ENCODE results near the gene SIX4.

Gene SIX4

DNA sequence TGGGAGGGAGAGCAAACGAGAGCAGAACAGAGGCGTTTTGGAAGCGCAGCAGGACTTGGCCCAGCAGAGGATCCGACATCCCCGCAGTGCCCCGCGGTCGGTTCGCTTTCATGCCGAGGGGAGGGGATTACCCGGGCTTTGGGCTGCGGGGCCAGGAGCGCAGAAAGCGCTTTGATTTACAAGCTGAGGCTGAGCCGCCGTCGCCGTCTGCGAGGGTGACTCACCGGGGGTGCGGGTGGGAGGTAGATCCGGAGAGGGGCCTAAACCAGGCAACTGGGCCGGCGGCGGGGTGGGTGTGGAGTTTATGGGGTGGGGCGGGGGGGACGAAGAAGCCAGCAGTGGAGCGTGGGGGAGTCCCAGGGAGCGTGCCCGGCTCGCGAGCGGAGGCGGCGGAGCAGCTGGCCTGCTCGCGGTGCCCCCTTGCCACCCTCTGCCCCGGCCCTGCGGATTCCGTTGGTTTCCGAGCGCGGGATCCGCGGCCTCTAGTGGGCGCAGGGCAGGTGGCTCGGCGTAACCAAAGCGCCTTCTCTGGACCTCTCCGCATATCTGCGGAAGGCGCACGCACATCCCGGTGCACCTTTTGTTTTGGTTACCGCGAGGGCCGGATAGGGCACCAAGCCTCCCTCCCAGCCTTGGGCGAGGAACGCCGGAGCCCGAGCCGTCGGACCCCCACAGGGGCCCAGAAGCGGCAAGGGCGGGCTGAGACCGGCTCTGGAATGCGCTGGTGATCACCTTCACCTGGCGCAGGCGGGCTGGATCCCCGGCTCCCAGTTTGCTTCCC, 2.6 kb downstream of the SIX4 start:
- no peak for DNase-seq (ENCODE audit: low spot score)

GRCh38 chr14:60720962-60721325, 3.2 kb downstream of the SIX4 start:
- no peak for DNase-seq (ENCODE audit: low spot score)

- no peak for DNase-seq (ENCODE audit: low spot score)
Observed at GRCh38 chr14:60720391-60720790, 3.8 kb downstream of the SIX4 start.

DNA sequence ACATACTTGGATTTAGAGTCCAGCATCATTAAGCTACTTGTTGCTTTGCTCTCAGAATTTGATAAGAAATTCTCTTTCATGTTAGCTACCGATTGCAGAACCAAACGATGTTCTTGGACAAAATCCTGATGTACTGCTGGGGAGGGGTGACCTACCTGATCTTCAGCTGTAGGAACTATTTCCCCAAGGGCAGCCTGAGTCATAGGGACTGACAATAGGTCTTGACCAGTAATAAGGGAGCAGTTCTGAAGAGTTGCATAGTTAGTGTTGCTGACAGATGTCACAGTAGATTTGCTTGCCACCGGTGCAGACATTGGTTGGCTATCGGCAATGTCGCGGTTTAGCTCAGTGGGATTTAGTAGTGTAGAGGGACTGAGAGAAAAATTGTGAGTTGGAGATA, 10.6 kb downstream of the SIX4 start:
- DNase-seq (ENCODE audit: low spot score): no peak

DNA sequence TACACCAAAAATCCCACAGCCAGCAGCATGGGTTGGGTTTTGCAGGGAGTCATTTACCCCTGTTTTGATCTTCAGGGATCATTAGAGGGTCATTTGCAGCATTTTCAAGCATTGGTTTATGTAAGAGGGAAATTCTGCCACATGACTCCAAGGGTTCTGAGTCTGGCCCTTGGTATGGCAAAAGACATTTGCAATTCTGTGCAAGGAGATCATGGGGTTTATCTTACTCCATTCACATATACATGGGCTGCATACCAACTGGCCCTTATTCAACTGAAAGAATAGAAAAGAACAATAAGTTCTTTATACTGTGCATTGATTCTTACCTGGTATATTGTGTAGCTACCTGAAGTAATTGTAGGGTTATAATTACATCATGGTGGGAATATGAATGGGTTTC, 13.7 kb downstream of the SIX4 start:
- DNase-seq (ENCODE audit: low spot score): no peak

- DNase-seq (ENCODE audit: low spot score): no peak
Observed at GRCh38 chr14:60707858-60708257, 16.3 kb downstream of the SIX4 start.

DNA sequence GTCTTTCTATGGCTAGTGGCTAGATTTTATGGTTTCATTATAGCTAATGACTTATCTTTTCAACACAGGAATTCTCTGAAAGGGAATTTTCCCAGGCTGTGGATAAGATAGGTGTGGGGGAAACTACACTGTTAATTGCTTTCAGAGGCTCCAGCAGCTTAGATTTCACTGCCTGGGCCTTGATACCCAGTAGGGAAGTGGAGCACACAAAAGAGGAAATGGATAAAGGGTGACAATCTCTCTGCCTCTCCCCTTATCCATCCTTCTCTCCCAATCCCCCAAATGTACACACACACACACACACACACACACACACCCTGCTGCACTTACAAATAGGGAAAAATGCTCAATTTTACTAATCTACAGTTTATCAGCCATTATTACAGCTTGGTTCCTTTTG, 19.1 kb downstream of the SIX4 start:
- DNase-seq (ENCODE audit: low spot score): no peak

- no peak for DNase-seq (ENCODE audit: low spot score)
Observed at GRCh38 chr14:60700598-60700997, 23.6 kb downstream of the SIX4 start.

DNA sequence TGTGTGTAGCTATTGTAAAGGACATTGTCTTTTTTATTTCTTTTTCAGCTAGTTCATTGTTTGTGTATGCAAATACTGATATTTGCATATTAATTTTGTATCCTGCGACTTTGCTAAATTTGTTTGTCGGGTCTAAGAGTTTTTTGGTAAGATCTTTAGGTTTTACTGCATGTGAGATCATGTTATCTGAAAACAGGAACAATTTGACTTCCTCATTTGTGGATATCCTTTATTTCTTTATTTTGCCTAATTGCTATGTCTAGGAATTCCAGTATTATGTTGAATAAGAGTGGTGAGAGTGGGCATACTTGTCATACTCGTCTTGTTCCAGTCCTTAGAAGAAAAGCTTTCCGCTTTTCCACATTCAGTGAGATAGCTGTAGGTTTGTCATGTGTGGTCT, 28.8 kb downstream of the SIX4 start:
- DNase-seq (ENCODE audit: low spot score): no peak

DNA sequence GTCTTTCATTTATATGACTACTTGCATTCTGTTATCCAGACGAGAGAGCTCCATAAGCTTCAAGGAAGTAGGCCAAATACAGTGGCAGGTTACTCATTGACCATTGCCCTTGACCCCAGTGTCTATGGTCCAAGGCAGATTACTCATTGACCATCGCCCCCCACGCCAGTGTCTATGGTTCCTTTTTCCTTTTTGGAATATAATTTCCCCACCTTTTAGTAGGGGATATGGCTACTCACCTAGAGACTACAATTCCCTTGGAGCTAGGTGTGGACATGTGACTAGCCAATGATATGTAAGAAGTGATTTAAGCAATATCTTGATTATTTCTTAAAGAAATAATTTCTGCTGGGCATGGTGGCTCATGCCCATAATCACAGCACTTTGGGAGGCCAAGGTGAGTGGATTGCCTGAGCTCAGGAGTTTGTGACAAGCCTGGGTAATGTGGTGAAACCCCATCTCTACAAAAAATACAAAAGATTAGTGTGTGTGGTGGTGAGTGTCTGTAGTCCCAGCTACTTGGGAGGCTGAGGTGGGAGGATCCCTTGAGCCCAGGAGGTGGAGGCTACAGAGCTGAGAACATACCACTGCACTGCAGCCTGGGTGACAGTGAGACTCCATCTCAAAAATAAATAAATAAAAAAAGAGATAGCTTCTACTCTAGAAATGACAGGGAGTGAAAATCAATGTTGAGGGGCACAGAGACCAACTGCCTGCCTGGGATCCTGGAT, 32.6 kb downstream of the SIX4 start:
- DNase-seq (ENCODE audit: low spot score): no peak

GRCh38 chr14:60686865-60687264, 37.3 kb downstream of the SIX4 start:
- DNase-seq (ENCODE audit: low spot score): no peak

DNA sequence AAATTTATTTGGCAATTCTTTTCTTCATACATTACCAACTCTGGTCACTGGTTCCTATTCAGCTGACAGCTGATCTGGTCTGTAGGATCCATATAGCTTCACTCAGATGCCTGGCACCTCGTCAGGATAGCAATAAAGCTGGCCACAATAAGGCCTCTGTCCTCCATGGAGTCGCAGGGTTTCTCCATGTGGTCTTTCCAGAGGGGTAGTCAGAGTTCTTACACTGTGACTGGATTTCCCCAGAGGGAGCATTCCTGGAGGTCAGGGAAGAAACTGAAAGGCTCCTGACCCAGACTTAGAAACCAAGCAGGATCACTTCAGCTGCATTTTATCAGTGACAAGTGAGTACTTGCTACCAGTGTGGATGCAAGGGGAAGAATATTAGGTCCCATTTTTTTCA, 39.9 kb downstream of the SIX4 start:
- no peak for DNase-seq (ENCODE audit: low spot score)

DNA sequence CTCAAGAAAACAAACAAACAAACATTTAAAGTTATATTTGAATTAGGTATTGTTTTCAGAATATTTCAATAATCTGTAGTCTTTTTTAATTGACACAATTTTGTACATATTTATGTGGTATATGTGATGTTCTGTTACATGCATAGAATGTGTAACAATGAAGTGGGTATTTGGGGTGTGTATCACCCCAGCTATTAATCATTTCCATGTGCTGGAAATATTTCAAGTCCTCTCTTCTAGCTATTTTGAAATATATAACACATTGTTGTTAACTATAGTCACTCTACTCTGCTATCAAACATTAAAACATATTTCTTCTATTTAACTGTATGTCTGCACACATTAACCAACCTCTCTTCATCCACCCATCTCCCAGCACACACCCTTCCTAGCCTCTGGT, 42.9 kb downstream of the SIX4 start:
- no peak for DNase-seq (ENCODE audit: low spot score)

DNA sequence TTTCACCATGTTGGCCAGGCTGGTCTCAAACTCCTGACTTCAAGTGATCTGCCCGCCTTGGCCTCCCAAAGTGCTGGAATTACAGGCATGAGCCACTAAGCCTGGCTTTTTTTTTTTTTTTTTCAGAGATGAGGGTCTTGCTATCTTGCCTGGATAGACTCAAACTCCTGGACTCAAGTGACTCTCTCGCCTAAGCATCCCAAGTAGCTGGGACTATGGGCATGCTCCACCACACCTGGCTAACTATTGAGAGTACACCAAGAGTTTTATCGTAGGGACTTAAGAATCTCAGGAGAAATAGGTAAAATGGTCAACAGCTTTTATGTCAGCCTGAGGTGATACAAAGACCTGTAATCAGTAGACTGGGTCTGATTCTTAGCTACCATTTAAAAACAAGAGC, 43.6 kb downstream of the SIX4 start:
- DNase-seq (ENCODE audit: low spot score): no peak

GRCh38 chr14:60679566-60680258, 44.4 kb downstream of the SIX4 start:
- no peak for DNase-seq (ENCODE audit: low spot score)

GRCh38 chr14:60677701-60678100, 46.5 kb downstream of the SIX4 start:
- DNase-seq (ENCODE audit: low spot score): no peak

- DNase-seq (ENCODE audit: low spot score): no peak
Observed at GRCh38 chr14:60670989-60671388, 53.2 kb downstream of the SIX4 start.

DNA sequence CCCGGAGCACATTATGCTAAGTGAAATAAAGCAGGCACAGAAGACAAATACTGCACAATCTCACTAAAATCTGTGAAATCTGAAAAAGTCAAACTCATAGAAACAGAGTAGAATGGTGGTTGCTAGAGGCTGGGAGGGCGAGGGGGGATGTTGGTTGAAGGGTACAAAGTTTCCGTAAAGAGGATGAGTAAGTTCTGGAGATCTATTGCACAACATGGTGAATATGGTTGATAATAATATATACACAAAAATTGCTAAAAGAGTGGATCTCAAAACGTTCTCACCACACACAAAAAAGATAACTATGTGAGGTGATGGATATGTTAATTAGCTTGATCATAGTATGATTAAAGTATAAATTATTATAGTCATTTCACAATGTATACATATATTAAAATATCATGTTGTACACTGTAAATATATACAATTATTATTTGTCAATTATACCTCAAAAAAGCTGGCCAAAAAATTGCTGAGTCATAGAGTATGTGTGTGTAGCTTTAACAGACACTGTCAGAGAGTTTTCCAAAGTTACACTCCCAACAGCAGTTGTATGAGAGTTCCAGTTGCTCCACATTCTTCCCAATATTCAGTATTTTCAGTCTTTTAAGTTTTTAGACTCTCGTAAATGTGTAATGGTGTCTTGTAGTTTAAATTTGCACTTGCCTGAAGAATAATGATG, 55.6 kb downstream of the SIX4 start:
- DNase-seq (ENCODE audit: low spot score): no peak

DNA sequence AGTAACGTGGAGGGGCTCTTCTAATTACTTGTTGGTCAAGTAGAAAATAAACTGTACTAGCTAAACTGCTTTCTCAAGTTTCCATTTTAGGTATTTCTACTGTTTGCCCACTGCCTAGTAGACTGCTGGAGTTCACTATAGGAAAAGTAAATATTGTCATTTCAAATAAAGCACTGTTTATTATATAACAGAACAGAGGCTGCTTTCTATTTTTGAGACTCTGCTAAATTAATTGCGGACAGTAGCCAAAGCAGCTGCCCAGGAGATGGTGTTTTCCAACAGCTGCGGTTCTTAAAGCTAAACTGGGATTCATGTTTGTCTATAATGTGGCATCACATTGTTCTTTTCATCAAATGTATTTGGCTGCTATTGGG, 59.0 kb downstream of the SIX4 start:
- DNase-seq (ENCODE audit: low spot score): no peak

DNA sequence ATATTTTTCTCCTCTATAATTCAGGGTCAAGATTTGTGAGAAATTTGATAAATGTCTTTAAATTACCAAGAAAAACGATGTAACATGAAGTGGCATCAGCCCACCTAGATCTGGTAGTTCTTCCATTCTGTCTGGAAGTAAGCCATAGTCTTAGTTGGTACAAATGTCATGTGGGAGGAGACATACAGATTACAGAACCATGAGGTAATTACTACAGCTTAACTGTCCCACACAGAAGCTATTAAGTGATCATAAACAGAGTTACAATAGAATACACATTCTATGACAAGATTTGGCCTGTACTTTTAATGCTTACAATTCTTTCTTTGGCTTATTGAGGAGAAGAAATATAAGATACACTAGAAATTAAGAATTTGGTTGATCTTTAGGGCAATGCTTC, 61.2 kb downstream of the SIX4 start:
- DNase-seq (ENCODE audit: low spot score): no peak

DNA sequence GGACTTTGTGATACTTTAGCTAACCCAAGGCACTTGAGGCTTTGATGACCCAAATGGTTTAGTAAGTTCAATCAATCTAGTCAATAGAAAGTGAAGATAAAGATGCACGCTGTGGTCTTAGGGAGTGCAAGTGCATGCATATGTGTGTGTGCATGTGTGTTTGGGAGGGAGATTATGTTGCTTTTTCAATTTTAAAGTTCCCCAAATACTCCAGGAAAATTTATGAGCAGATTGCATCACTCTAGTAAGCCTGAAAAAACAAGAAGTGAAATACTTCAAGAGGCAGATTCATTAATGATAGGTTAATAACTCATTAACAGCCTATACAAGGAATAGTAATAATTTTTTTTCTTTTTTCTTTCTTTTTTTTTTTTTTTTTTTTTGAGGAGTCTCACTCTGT, 62.4 kb downstream of the SIX4 start:
- no peak for DNase-seq (ENCODE audit: low spot score)

Measured in NAMALWA (cell line).